Endothelial cell of umbilical vein (primary cell): ENCODE data around the gene LYSMD4.

ENCODE experiments used
- CTCF ChIP-seq, 2 donors: IDR thresholded peaks; 1 replicate in 1 of 2; 2 replicates in 1 of 2; pipeline ENCODE4 v1.5.1; 2011; ENCODE audit warnings: low read length in 2 of 2, mild to moderate bottlenecking in 2 of 2, moderate library complexity in 2 of 2, control low read depth in 1 of 2, inconsistent platforms in 1 of 2, low read depth in 1 of 2; ENCODE audit not compliant: insufficient read depth in 1 of 2; ENCODE audit errors: extremely low read depth in 1 of 2
- MAX ChIP-seq: IDR thresholded peaks from 2 replicates; pipeline ENCODE4 v1.6.1; 2011; ENCODE audit not compliant: insufficient read depth, insufficient read length
- MYC ChIP-seq: IDR thresholded peaks from one replicate; pipeline ENCODE4 v1.6.1; 2011; ENCODE audit warnings: mild to moderate bottlenecking, low read depth, low read length
- POLR2A ChIP-seq: IDR thresholded peaks from 2 replicates; pipeline ENCODE4 v1.6.1; 2012; ENCODE audit warnings: low read depth, mild to moderate bottlenecking, control low read depth, low read length

- no peak for TF ChIP-seq CTCF (IDR thresholded peaks at IDR 0.05; ENCODE audit: extremely low read depth in 1 of 2, insufficient read depth in 1 of 2, low read depth in 1 of 2, low read length in 2 of 2)
- no peak for TF ChIP-seq MYC
- TF ChIP-seq POLR2A, result no peak
- no peak for TF ChIP-seq MAX
Measured at GRCh38 chr15:99736702-99737101, 3.5 kb upstream of the LYSMD4 start.
